Vagina (tissue), 2 donors: ENCODE results near the gene UBE2R2.

Source experiments
- CTCF ChIP-seq, 3 experiments: fragments of 450-650 bp in 2 of 3; fragments of 200-600 bp in 1 of 3; sonication (generic) in 1 of 3; IDR thresholded peaks; one replicate each; pipeline ENCODE4 v1.5.1; 2017 to 2019; ENCODE audit warnings: antibody characterized with exemption in 3 of 3, mild to moderate bottlenecking in 2 of 3, moderate library complexity in 2 of 3
- POLR2A ChIP-seq, 2 donors: fragments of 450-650 bp; IDR thresholded peaks; one replicate each; pipeline ENCODE4 v1.6.1; 2017; ENCODE audit warnings: antibody characterized with exemption in 2 of 2, mild to moderate bottlenecking in 2 of 2, moderate library complexity in 2 of 2
- POLR2AphosphoS5 ChIP-seq, 2 donors: sonication (generic); formaldehyde crosslinking; IDR thresholded peaks; one replicate each; pipeline ENCODE4 v1.9.0; 2017; ENCODE audit warnings: antibody characterized with exemption in 2 of 2, mild to moderate bottlenecking in 2 of 2, low read depth in 1 of 2; ENCODE audit not compliant: insufficient read depth in 1 of 2

DNA sequence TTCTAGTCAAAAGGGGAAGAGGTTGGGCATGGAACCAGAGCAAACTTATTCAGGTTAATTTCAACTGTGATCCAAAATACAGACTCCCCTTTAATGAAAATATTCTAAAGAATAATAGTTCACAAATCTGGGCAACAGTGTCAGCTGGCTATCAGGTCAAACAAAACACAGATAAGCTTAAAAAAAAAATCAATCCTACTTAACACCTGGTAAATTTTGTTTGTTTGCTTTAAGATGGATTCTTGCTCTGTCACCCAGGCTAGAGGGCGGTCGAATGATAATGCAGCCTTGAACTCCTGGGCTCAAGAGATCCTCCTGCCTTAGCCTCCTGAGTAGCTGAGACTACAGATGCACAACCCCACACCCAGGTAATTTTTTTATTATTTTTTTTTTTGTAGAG is 142.8 kb downstream of the UBE2R2 start:
- TF ChIP-seq CTCF (IDR thresholded peaks at IDR 0.05) (no peak), POLR2A (IDR thresholded peaks at IDR 0.05) (no peak), POLR2AphosphoS5 (IDR thresholded peaks at IDR 0.05; ENCODE audit: insufficient read depth in 1 of 2, low read depth in 1 of 2) (no peak)
